HG03135 (cell line): ENCODE results near the gene MAPK12.

ENCODE experiments used
- ATAC-seq: cut with Tn5 transposase; IDR thresholded peaks from one replicate; pipeline ENCODE4 v1.9.1; 2021; ENCODE audit warnings: mild to moderate bottlenecking, moderate library complexity; ENCODE audit not compliant: unreplicated experiment

The MAPK12 gene

GRCh38 chr22:50253046-50253915 is 8.2 kb downstream of the MAPK12 start:
- ATAC-seq = no peak

GRCh38 chr22:50252082-50253045 is 9.1 kb downstream of the MAPK12 start:
- ATAC-seq = no peak

- ATAC-seq = no peak
Observed at GRCh38 chr22:50251477-50252081, 9.9 kb downstream of the MAPK12 start.

GRCh38 chr22:50250555-50251476 is 10.7 kb downstream of the MAPK12 start, which contains the start of gene HDAC10:
Gene HDAC10 (minus strand): TSS chr22:50251265. CDS start chr22:50251032, 233 bp downstream.
- ATAC-seq = peak; percentile 46

- no peak for ATAC-seq
Observed at GRCh38 chr22:50250249-50250554, 11.3 kb downstream of the MAPK12 start.

- no peak for ATAC-seq
Observed at GRCh38 chr22:50249341-50250248, 11.9 kb downstream of the MAPK12 start.

GRCh38 chr22:50248196-50249081 is 13.0 kb downstream of the MAPK12 start:
- ATAC-seq = no peak

- ATAC-seq = no peak
Observed at GRCh38 chr22:50247748-50248147, 13.7 kb downstream of the MAPK12 start.

GRCh38 chr22:50246242-50247175 is 15.0 kb downstream of the MAPK12 start:
- no peak for ATAC-seq

GRCh38 chr22:50245214-50246072 is 16.0 kb downstream of the MAPK12 start:
- ATAC-seq = no peak

- ATAC-seq = peak; percentile 67
Observed at GRCh38 chr22:50244420-50245213, 16.9 kb downstream of the MAPK12 start, which contains the start of gene TUBGCP6. Gene TUBGCP6 (minus strand): TSS chr22:50245023. CDS start chr22:50244459, 564 bp downstream.

GRCh38 chr22:50243685-50244419 is 17.6 kb downstream of the MAPK12 start:
- no peak for ATAC-seq

- ATAC-seq = no peak
Observed at GRCh38 chr22:50242406-50242949, 19.0 kb downstream of the MAPK12 start.

- ATAC-seq = no peak
Observed at GRCh38 chr22:50238755-50239154, 22.7 kb downstream of the MAPK12 start.
